GM19240 (cell line): ENCODE results near the gene PCDHB9.

Experiments used
- DNase-seq: peaks from one replicate; pipeline ENCODE4 v3.0.0; 2011; ENCODE audit warnings: low spot score; ENCODE audit not compliant: insufficient read length

PCDHB9 gene

DNA sequence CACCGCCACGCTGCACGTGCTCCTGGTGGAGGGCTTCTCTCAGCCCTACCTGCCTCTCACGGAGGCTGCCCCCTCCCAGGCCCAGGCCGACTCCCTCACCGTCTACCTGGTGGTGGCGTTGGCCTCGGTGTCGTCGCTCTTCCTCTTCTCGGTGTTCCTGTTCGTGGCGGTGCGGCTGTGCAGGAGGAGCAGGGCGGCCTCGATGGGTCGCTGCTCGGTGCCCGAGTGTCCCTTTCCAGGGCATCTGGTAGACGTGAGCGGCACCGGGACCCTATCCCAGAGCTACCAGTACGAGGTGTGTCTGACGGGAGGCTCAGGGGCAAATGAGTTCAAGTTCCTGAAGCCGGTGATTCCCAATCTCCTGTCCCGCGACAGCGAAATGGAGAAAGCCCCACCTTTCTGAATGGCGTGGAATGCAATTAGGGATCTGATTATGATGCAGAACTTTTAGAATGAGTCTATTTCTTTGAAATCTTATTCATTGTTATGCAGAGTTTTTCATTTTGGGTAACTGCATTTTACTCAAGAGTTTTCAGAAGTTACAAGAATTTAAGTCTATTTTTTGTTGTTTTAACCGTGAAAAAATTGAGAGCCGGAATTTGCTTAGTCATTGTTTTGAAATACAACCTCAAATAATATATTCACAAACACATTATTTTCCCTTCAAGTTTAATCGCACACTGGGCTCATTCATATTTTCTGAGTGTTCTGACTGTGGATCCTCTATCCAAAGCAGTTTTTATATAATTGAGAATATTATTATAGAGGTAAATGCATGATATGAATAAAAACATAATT lies 49.8 kb downstream of the PCDHB9 start:
- DNase-seq, result no peak
